HG02759 (cell line): ENCODE results near the gene OAT.
"Not testable (repeated sequence)": the region's sequence is repeated elsewhere in the genome, so short reads cannot be mapped to it uniquely, and the experiment has no call there.

ENCODE experiments used
- ATAC-seq: cut with Tn5 transposase; IDR thresholded peaks from one replicate; pipeline ENCODE4 v1.9.1; 2021; ENCODE audit warnings: mild to moderate bottlenecking, moderate library complexity; ENCODE audit not compliant: unreplicated experiment

The OAT gene

GRCh38 chr10:124379609-124380193 lies 39.0 kb downstream of the OAT start:
- no peak for ATAC-seq

GRCh38 chr10:124378881-124379471 lies 39.7 kb downstream of the OAT start:
- no peak for ATAC-seq

- no peak for ATAC-seq
These were observed 40.5 kb downstream of the OAT start for GRCh38 chr10:124378271-124378670.

- ATAC-seq = no peak
These were observed 41.6 kb downstream of the OAT start for GRCh38 chr10:124377101-124377500.

- no peak for ATAC-seq
These were observed 42.3 kb downstream of the OAT start for GRCh38 chr10:124376411-124376810.

GRCh38 chr10:124375691-124376090 lies 43.0 kb downstream of the OAT start:
- no peak for ATAC-seq

GRCh38 chr10:124375353-124375614 lies 43.4 kb downstream of the OAT start:
- ATAC-seq = no peak

GRCh38 chr10:124374535-124375352 lies 44.0 kb downstream of the OAT start:
- ATAC-seq = no peak

GRCh38 chr10:124372899-124373298 lies 45.8 kb downstream of the OAT start:
- ATAC-seq = no peak

- no peak for ATAC-seq
These were observed 48.3 kb downstream of the OAT start for GRCh38 chr10:124370426-124370825.

- no peak for ATAC-seq
These were observed 48.7 kb downstream of the OAT start for GRCh38 chr10:124369986-124370385.

- not testable (repeated sequence) for ATAC-seq
These were observed 49.2 kb downstream of the OAT start for GRCh38 chr10:124369533-124369932.

- ATAC-seq = no peak
These were observed 49.7 kb downstream of the OAT start for GRCh38 chr10:124369066-124369465.

GRCh38 chr10:124367936-124368335 lies 50.8 kb downstream of the OAT start:
- no peak for ATAC-seq

GRCh38 chr10:124367414-124367813 lies 51.3 kb downstream of the OAT start:
- no peak for ATAC-seq

- no peak for ATAC-seq
These were observed 51.9 kb downstream of the OAT start for GRCh38 chr10:124366825-124367224.

- ATAC-seq = no peak
These were observed 52.4 kb downstream of the OAT start for GRCh38 chr10:124366343-124366742.

GRCh38 chr10:124364674-124365073 lies 54.0 kb downstream of the OAT start:
- ATAC-seq = no peak

- ATAC-seq = no peak
These were observed 56.2 kb downstream of the OAT start for GRCh38 chr10:124362568-124362967.

- ATAC-seq = no peak
These were observed 59.3 kb downstream of the OAT start for GRCh38 chr10:124359336-124359832.

- ATAC-seq = no peak
These were observed 61.2 kb downstream of the OAT start for GRCh38 chr10:124357561-124357885.
